Chondrocyte (in vitro differentiated cells): ENCODE results near the gene LRRC42. TPM values are rescaled to one million over a fixed set of nuclear protein-coding genes. Genes with fewer than 3 reads are reported as not detected.
A peak's percentile ranks its signal among the peaks of the same experiment; 100 is the strongest.

Source experiments
- DNase-seq: peaks from one replicate; pipeline ENCODE4 v3.0.0; 2021; ENCODE audit warnings: mixed read lengths, low spot score
- H3K27ac Mint-ChIP-seq: one replicate; pipeline ENCODE4 v1.8.0; 2021; ENCODE audit warnings: mild to moderate bottlenecking, moderate library complexity, mixed read lengths; ENCODE audit not compliant: unreplicated experiment
- H3K27me3 Mint-ChIP-seq: 2 replicates; pipeline ENCODE4 v1.8.0; 2021; ENCODE audit warnings: low read depth, mixed read lengths
- H3K36me3 Mint-ChIP-seq: 2 replicates; pipeline ENCODE4 v1.8.0; 2021; ENCODE audit warnings: low read depth, mixed read lengths
- H3K4me1 Mint-ChIP-seq: 2 replicates; pipeline ENCODE4 v1.8.0; 2021; ENCODE audit warnings: low read depth, mild to moderate bottlenecking, mixed read lengths
- H3K4me3 Mint-ChIP-seq: one replicate; pipeline ENCODE4 v1.8.0; 2021; ENCODE audit warnings: mild to moderate bottlenecking, moderate library complexity, mixed read lengths; ENCODE audit not compliant: unreplicated experiment
- H3K9me3 Mint-ChIP-seq: 2 replicates; pipeline ENCODE4 v1.8.0; 2021; ENCODE audit warnings: low read depth, mixed read lengths
- CTCF ChIP-seq: fragments of 200-600 bp; sonication (generic); IDR thresholded peaks from 2 replicates; pipeline ENCODE4 v1.5.0; 2021; ENCODE audit warnings: antibody characterized with exemption, mild to moderate bottlenecking, moderate library complexity
- long read RNA-seq: library from polyadenylated mRNA; stranded (forward); transcript quantifications from one replicate; pipeline ENCODE4 v2.0.0, GENCODE V29; 2021
- total RNA-seq: library from RNA; stranded (reverse); gene quantifications from 3 replicates; pipeline ENCODE4 v1.2.1, GENCODE V29; 2021

The LRRC42 gene
- 32.0 to 42.2 TPM (median 37.6 TPM) in 3 replicates for total RNA-seq
- long read RNA-seq, transcript LRRC42-201 (8 exons, 1,727 nt), result major isoform, 23 of 55 reads
- long read RNA-seq, transcript LRRC42-203 (9 exons, 2,037 nt), result minor isoform, 13 of 55 reads
- long read RNA-seq, partial matches to known transcripts, result 0 of 55 reads
- long read RNA-seq, other reads (novel, unspliced or antisense), result 19 of 55 reads

- Mint-ChIP-seq H3K9me3 (no peaks in the 10 kb centered on the region), H3K36me3 (no peaks in the 10 kb centered on the region), H3K4me3 (peak within 1 kb of the TSS; percentile 93), H3K4me1 (peaks cover 59% of the 10 kb centered on the region), H3K27ac (peak within 1 kb of the TSS; percentile 95), H3K27me3 (no peaks in the 10 kb centered on the region)
- TF ChIP-seq CTCF, result peak; percentile 63
- DNase-seq, result no peak
Observed at GRCh38 chr1:53946252-53947171, at the start of gene LRRC42. TSS of gene LRRC42 (plus strand) at chr1:53946350. CDS start at chr1:53952000, 5,650 bp downstream.

- no peak overlapping the region for H3K4me3 Mint-ChIP-seq
- H3K36me3 Mint-ChIP-seq, result no peaks in the 10 kb centered on the region
- H3K27me3 Mint-ChIP-seq, result no peaks in the 10 kb centered on the region
- H3K4me1 Mint-ChIP-seq, result peaks cover 40% of the 10 kb centered on the region
- TF ChIP-seq CTCF, result no peak
- no peaks in the 10 kb centered on the region for H3K9me3 Mint-ChIP-seq
- DNase-seq, result no peak
- peak overlapping the region; percentile 89 for H3K27ac Mint-ChIP-seq
Observed at GRCh38 chr1:53896635-53897229, 49.4 kb upstream of the LRRC42 start.

GRCh38 chr1:53899206-53899628, 46.9 kb upstream of the LRRC42 start:
- no peaks in the 10 kb centered on the region for H3K36me3 Mint-ChIP-seq
- no peaks in the 10 kb centered on the region for H3K27me3 Mint-ChIP-seq
- H3K4me1 Mint-ChIP-seq, result peaks cover 56% of the 10 kb centered on the region
- H3K9me3 Mint-ChIP-seq, result no peaks in the 10 kb centered on the region
- H3K4me3 Mint-ChIP-seq, result no peak overlapping the region
- no peak for TF ChIP-seq CTCF
- no peak for DNase-seq
- peak overlapping the region; percentile 66 for H3K27ac Mint-ChIP-seq

GRCh38 chr1:53899708-53900107, 46.4 kb upstream of the LRRC42 start:
- Mint-ChIP-seq H3K27ac (peak overlapping the region; percentile 66), H3K4me3 (no peak overlapping the region), H3K9me3 (no peaks in the 10 kb centered on the region), H3K36me3 (no peaks in the 10 kb centered on the region), H3K27me3 (no peaks in the 10 kb centered on the region), H3K4me1 (peaks cover 56% of the 10 kb centered on the region)
- no peak for TF ChIP-seq CTCF
- no peak for DNase-seq
